ENCODE results near the gene ANKRD33B. TPM values are rescaled to one million over a fixed set of nuclear protein-coding genes. Genes with fewer than 3 reads are reported as not detected.

Gene ANKRD33B
- total and polyA plus RNA-seq, 2 experiments from 2014 or later = 2.9 to 15.4 TPM

GRCh38 chr5:10629682-10630081, 65.8 kb downstream of the ANKRD33B start:
- ATAC-seq = no peak
- Histone ChIP-seq H3K79me2 (replicated peaks; ENCODE audit: insufficient read depth) (no peaks in the 10 kb centered on the region), H3K9me2 (ENCODE audit: insufficient read depth) (no peaks in the 10 kb centered on the region), H3K27me3 (ENCODE audit: insufficient read depth) (no peaks in the 10 kb centered on the region), H3F3A (replicated peaks; ENCODE audit: low read depth) (no peaks in the 10 kb centered on the region), H3K27ac (ENCODE audit: low read depth) (no peak overlapping the region), H4K20me1 (replicated peaks; ENCODE audit: insufficient read depth) (no peaks in the 10 kb centered on the region), H3K36me3 (ENCODE audit: insufficient read depth) (no peaks in the 10 kb centered on the region), H2AFZ (no peak overlapping the region), H3K4me3 (no peak overlapping the region), H3K4me1 (ENCODE audit: insufficient read depth) (peaks cover 8% of the 10 kb centered on the region; the same call in 1 of the 2 replicates), H3K4me2 (no peak overlapping the region)
- DNase-seq (ENCODE audit: low spot score) = no peak
- H3K4me1 Mint-ChIP-seq = peaks cover 40% of the 10 kb centered on the region
- peaks cover 25% of the 10 kb centered on the region for H3K27me3 Mint-ChIP-seq (ENCODE audit: insufficient read depth, low read depth, poor library complexity)
- H3K36me3 Mint-ChIP-seq (ENCODE audit: low read depth) = no peaks in the 10 kb centered on the region; the same call in 2 of the 3 replicates
- no peak overlapping the region for H3K4me3 Mint-ChIP-seq
- no peaks in the 10 kb centered on the region; the same call in none of the 3 replicates for H3K9me3 Mint-ChIP-seq
- H3K27ac Mint-ChIP-seq = no peak overlapping the region
- TF ChIP-seq JUNB (IDR thresholded peaks at IDR 0.05; ENCODE audit: unreplicated experiment) (no peak), CREB1 (CRISPR knock-in tag; IDR thresholded peaks at IDR 0.05; ENCODE audit: low read depth) (no peak), ZNF114 (CRISPR knock-in tag; IDR thresholded peaks at IDR 0.05) (no peak), ZNF331 (CRISPR knock-in tag; IDR thresholded peaks at IDR 0.05; ENCODE audit: low read depth) (no peak), EZH2 (IDR thresholded peaks at IDR 0.05; ENCODE audit: low read depth, unreplicated experiment) (no peak), EZH2phosphoT487 (IDR thresholded peaks at IDR 0.05; ENCODE audit: unreplicated experiment) (no peak), NANOG (IDR thresholded peaks at IDR 0.05; ENCODE audit: borderline replicate concordance) (no peak)
- TF ChIP-seq, protein P1, sequence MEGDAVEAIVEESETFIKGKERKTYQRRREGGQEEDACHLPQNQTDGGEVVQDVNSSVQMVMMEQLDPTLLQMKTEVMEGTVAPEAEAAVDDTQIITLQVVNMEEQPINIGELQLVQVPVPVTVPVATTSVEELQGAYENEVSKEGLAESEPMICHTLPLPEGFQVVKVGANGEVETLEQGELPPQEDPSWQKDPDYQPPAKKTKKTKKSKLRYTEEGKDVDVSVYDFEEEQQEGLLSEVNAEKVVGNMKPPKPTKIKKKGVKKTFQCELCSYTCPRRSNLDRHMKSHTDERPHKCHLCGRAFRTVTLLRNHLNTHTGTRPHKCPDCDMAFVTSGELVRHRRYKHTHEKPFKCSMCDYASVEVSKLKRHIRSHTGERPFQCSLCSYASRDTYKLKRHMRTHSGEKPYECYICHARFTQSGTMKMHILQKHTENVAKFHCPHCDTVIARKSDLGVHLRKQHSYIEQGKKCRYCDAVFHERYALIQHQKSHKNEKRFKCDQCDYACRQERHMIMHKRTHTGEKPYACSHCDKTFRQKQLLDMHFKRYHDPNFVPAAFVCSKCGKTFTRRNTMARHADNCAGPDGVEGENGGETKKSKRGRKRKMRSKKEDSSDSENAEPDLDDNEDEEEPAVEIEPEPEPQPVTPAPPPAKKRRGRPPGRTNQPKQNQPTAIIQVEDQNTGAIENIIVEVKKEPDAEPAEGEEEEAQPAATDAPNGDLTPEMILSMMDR (conservative IDR thresholded peaks at IDR 0.05; ENCODE audit: low read depth in 2 of 2) = no peak
- TF ChIP-seq, protein P2, sequence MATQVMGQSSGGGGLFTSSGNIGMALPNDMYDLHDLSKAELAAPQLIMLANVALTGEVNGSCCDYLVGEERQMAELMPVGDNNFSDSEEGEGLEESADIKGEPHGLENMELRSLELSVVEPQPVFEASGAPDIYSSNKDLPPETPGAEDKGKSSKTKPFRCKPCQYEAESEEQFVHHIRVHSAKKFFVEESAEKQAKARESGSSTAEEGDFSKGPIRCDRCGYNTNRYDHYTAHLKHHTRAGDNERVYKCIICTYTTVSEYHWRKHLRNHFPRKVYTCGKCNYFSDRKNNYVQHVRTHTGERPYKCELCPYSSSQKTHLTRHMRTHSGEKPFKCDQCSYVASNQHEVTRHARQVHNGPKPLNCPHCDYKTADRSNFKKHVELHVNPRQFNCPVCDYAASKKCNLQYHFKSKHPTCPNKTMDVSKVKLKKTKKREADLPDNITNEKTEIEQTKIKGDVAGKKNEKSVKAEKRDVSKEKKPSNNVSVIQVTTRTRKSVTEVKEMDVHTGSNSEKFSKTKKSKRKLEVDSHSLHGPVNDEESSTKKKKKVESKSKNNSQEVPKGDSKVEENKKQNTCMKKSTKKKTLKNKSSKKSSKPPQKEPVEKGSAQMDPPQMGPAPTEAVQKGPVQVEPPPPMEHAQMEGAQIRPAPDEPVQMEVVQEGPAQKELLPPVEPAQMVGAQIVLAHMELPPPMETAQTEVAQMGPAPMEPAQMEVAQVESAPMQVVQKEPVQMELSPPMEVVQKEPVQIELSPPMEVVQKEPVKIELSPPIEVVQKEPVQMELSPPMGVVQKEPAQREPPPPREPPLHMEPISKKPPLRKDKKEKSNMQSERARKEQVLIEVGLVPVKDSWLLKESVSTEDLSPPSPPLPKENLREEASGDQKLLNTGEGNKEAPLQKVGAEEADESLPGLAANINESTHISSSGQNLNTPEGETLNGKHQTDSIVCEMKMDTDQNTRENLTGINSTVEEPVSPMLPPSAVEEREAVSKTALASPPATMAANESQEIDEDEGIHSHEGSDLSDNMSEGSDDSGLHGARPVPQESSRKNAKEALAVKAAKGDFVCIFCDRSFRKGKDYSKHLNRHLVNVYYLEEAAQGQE (IDR thresholded peaks at IDR 0.05; ENCODE audit: unreplicated experiment) = no peak
- TF ChIP-seq, protein P3, sequence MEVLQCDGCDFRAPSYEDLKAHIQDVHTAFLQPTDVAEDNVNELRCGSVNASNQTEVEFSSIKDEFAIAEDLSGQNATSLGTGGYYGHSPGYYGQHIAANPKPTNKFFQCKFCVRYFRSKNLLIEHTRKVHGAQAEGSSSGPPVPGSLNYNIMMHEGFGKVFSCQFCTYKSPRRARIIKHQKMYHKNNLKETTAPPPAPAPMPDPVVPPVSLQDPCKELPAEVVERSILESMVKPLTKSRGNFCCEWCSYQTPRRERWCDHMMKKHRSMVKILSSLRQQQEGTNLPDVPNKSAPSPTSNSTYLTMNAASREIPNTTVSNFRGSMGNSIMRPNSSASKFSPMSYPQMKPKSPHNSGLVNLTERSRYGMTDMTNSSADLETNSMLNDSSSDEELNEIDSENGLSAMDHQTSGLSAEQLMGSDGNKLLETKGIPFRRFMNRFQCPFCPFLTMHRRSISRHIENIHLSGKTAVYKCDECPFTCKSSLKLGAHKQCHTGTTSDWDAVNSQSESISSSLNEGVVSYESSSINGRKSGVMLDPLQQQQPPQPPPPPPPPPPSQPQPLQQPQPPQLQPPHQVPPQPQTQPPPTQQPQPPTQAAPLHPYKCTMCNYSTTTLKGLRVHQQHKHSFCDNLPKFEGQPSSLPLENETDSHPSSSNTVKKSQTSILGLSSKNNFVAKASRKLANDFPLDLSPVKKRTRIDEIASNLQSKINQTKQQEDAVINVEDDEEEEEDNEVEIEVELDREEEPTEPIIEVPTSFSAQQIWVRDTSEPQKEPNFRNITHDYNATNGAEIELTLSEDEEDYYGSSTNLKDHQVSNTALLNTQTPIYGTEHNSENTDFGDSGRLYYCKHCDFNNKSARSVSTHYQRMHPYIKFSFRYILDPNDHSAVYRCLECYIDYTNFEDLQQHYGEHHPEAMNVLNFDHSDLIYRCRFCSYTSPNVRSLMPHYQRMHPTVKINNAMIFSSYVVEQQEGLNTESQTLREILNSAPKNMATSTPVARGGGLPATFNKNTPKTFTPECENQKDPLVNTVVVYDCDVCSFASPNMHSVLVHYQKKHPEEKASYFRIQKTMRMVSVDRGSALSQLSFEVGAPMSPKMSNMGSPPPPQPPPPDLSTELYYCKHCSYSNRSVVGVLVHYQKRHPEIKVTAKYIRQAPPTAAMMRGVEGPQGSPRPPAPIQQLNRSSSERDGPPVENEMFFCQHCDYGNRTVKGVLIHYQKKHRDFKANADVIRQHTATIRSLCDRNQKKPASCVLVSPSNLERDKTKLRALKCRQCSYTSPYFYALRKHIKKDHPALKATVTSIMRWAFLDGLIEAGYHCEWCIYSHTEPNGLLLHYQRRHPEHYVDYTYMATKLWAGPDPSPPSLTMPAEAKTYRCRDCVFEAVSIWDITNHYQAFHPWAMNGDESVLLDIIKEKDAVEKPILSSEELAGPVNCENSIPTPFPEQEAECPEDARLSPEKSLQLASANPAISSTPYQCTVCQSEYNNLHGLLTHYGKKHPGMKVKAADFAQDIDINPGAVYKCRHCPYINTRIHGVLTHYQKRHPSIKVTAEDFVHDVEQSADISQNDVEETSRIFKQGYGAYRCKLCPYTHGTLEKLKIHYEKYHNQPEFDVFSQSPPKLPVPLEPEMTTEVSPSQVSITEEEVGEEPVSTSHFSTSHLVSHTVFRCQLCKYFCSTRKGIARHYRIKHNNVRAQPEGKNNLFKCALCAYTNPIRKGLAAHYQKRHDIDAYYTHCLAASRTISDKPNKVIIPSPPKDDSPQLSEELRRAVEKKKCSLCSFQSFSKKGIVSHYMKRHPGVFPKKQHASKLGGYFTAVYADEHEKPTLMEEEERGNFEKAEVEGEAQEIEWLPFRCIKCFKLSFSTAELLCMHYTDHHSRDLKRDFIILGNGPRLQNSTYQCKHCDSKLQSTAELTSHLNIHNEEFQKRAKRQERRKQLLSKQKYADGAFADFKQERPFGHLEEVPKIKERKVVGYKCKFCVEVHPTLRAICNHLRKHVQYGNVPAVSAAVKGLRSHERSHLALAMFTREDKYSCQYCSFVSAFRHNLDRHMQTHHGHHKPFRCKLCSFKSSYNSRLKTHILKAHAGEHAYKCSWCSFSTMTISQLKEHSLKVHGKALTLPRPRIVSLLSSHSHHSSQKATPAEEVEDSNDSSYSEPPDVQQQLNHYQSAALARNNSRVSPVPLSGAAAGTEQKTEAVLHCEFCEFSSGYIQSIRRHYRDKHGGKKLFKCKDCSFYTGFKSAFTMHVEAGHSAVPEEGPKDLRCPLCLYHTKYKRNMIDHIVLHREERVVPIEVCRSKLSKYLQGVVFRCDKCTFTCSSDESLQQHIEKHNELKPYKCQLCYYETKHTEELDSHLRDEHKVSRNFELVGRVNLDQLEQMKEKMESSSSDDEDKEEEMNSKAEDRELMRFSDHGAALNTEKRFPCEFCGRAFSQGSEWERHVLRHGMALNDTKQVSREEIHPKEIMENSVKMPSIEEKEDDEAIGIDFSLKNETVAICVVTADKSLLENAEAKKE (CRISPR knock-in tag; IDR thresholded peaks at IDR 0.05) = no peak

Data from GM23338 (cell line).